ENCODE data around the gene ZBTB3. TPM values are rescaled to one million over a fixed set of nuclear protein-coding genes. Genes with fewer than 3 reads are reported as not detected.
A peak's percentile ranks its signal among the peaks of the same experiment; 100 is the strongest.
"Not testable (repeated sequence)": the region's sequence is repeated elsewhere in the genome, so short reads cannot be mapped to it uniquely, and the experiment has no call there.

Gene ZBTB3
- total and polyA plus RNA-seq, 2 donors (not counting 1 experiment from before 2014, with no cell fraction given), result 6.2 to 14.4 TPM

DNA sequence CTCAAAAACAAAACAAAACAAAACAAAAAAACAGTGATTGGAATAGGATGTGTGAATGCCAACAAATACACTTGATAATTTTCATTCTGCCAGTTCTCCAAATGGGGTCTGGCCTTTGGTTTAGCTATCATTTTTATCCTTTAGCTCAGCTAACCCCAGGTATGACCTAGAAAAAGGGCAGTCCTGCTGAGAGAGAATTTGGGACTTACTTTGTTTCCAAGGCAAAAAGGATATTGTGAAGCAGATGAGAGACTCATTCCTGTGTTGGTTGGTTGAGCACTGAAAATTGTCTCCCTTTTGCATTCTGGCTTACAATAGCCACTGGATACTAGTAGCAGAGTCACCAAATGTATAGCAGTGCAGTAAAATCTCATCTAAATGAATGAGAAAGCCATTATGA, 16.8 kb downstream of the ZBTB3 start:
- TF ChIP-seq, protein P1, sequence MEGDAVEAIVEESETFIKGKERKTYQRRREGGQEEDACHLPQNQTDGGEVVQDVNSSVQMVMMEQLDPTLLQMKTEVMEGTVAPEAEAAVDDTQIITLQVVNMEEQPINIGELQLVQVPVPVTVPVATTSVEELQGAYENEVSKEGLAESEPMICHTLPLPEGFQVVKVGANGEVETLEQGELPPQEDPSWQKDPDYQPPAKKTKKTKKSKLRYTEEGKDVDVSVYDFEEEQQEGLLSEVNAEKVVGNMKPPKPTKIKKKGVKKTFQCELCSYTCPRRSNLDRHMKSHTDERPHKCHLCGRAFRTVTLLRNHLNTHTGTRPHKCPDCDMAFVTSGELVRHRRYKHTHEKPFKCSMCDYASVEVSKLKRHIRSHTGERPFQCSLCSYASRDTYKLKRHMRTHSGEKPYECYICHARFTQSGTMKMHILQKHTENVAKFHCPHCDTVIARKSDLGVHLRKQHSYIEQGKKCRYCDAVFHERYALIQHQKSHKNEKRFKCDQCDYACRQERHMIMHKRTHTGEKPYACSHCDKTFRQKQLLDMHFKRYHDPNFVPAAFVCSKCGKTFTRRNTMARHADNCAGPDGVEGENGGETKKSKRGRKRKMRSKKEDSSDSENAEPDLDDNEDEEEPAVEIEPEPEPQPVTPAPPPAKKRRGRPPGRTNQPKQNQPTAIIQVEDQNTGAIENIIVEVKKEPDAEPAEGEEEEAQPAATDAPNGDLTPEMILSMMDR (conservative IDR thresholded peaks at IDR 0.05 in 1 of 2, IDR thresholded peaks at IDR 0.05 in 1 of 2; ENCODE audit: low read depth in 1 of 2, low read length in 2 of 2), result no peak
- no peak overlapping the region for H3K9ac ChIP-seq (ENCODE audit: insufficient read depth, low read length)
- no peak for DNase-seq (ENCODE audit: low read depth in 2 of 2)
- no peak overlapping the region for H3K4me3 ChIP-seq (replicated peaks in 1 of 4; ENCODE audit: control extremely low read depth in 1 of 4, insufficient read depth in 1 of 4, low read depth in 3 of 4, low read length in 4 of 4)
- peaks cover 4% of the 10 kb centered on the region for H3K79me2 ChIP-seq (ENCODE audit: control insufficient read depth, insufficient read depth, low read length)
- H3K9me3 ChIP-seq (ENCODE audit: control insufficient read depth, insufficient read depth, low read depth, low read length), result no peaks in the 10 kb centered on the region
- H3K27me3 ChIP-seq (ENCODE audit: control insufficient read depth, insufficient read depth, low read length), result no peaks in the 10 kb centered on the region
- H3K27ac ChIP-seq (ENCODE audit: insufficient read depth, low read length), result no peak overlapping the region
- H4K20me1 ChIP-seq (ENCODE audit: control insufficient read depth, extremely low read depth, insufficient read depth, low read length), result no peaks in the 10 kb centered on the region
- H3K36me3 ChIP-seq (ENCODE audit: control insufficient read depth, insufficient read depth, low read length), result peaks cover 5% of the 10 kb centered on the region
- H3K4me1 ChIP-seq (ENCODE audit: control insufficient read depth, extremely low read depth, insufficient read depth, low read length), result no peaks in the 10 kb centered on the region
- no peak overlapping the region for H2AFZ ChIP-seq (ENCODE audit: low read length)
- no peak overlapping the region for H3K4me2 ChIP-seq (ENCODE audit: extremely low read depth, insufficient read depth, low read length)

DNA sequence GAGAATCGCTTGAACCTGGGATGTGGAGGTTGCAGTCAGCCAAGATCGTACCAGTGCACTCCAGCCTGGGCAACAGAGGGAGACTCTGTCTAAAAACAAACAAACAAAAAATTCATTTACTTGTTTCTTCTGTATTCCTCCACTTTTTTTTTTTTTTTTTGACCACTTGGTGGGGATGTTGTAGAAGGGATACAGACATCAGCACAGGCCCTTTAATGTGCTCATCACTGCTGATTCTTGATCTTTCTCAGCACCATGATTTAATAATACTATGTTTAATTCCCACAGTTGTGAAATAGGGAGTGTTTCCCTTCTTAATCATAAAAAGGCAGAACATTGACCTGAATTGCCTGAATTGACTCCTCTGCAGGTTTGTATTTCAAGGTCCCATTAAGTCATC, 21.1 kb downstream of the ZBTB3 start:
- Histone ChIP-seq H3K4me2 (ENCODE audit: extremely low read depth, insufficient read depth, low read length) (no peak overlapping the region), H3K9me3 (ENCODE audit: control insufficient read depth, insufficient read depth, low read depth, low read length) (no peaks in the 10 kb centered on the region), H3K36me3 (ENCODE audit: control insufficient read depth, insufficient read depth, low read length) (peaks cover 3% of the 10 kb centered on the region), H3K27ac (ENCODE audit: insufficient read depth, low read length) (no peak overlapping the region), H3K4me3 (replicated peaks in 1 of 4; ENCODE audit: control extremely low read depth in 1 of 4, insufficient read depth in 1 of 4, low read depth in 3 of 4, low read length in 4 of 4) (no peak overlapping the region), H3K9ac (ENCODE audit: insufficient read depth, low read length) (no peak overlapping the region), H3K79me2 (ENCODE audit: control insufficient read depth, insufficient read depth, low read length) (peaks cover 35% of the 10 kb centered on the region), H2AFZ (ENCODE audit: low read length) (no peak overlapping the region), H3K4me1 (ENCODE audit: control insufficient read depth, extremely low read depth, insufficient read depth, low read length) (peaks cover 4% of the 10 kb centered on the region), H4K20me1 (ENCODE audit: control insufficient read depth, extremely low read depth, insufficient read depth, low read length) (no peaks in the 10 kb centered on the region), H3K27me3 (ENCODE audit: control insufficient read depth, insufficient read depth, low read length) (no peaks in the 10 kb centered on the region)
- DNase-seq (ENCODE audit: low read depth in 2 of 2), result peak in 1 of 2 donors; percentile 44
- TF ChIP-seq, protein P1 (conservative IDR thresholded peaks at IDR 0.05 in 1 of 2, IDR thresholded peaks at IDR 0.05 in 1 of 2; ENCODE audit: low read depth in 1 of 2, low read length in 2 of 2), result no peak
- TF ChIP-seq EZH2 (IDR thresholded peaks at IDR 0.05; ENCODE audit: low read length, missing control alignments), result no peak

DNA sequence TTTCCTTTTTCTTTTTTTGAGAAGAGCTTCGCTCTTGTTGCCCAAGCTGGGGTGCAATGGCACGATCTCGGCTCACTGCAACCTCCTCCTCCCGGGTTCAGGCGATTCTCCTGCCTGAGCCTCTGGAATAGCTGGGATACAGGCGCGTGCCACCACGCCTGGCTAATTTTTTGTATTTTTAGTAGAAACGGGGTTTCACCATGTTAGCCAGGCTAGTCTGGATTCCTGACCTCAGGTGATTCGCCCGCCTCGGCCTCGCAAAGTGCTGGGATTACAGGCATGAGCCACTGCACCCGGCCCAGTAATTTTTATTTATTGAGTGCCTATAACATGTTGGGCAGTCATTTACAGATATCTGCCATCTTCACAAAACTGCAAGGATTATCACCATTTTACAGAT, 23.9 kb downstream of the ZBTB3 start:
- Histone ChIP-seq H3K4me2 (ENCODE audit: extremely low read depth, insufficient read depth, low read length) (peak overlapping the region; percentile 89), H3K4me3 (replicated peaks in 1 of 4; ENCODE audit: control extremely low read depth in 1 of 4, insufficient read depth in 1 of 4, low read depth in 3 of 4, low read length in 4 of 4) (peak overlapping the region; percentile 60 to 99 (median 81)), H3K79me2 (ENCODE audit: control insufficient read depth, insufficient read depth, low read length) (peaks cover 54% of the 10 kb centered on the region)
- not testable (repeated sequence) for H3K9ac ChIP-seq (ENCODE audit: insufficient read depth, low read length); DNase-seq (ENCODE audit: low read depth in 2 of 2); H3K27ac ChIP-seq (ENCODE audit: insufficient read depth, low read length); H3K36me3 ChIP-seq (ENCODE audit: control insufficient read depth, insufficient read depth, low read length); H4K20me1 ChIP-seq (ENCODE audit: control insufficient read depth, extremely low read depth, insufficient read depth, low read length); H3K4me1 ChIP-seq (ENCODE audit: control insufficient read depth, extremely low read depth, insufficient read depth, low read length); H2AFZ ChIP-seq (ENCODE audit: low read length); H3K27me3 ChIP-seq (ENCODE audit: control insufficient read depth, insufficient read depth, low read length); H3K9me3 ChIP-seq (ENCODE audit: control insufficient read depth, insufficient read depth, low read depth, low read length)

All from fibroblast of lung (primary cell).